H9 (cell line): Measurements from ENCODE around the gene CFAP90. TPM values are rescaled to one million over a fixed set of nuclear protein-coding genes. Genes with fewer than 3 reads are reported as not detected.

ENCODE experiments used
- DNase-seq: peaks from one replicate; pipeline ENCODE4 v3.0.0-alpha.2; 2017
- H2AFZ ChIP-seq: one replicate; pipeline ENCODE4 v1.6.1; 2013; ENCODE audit warnings: mild to moderate bottlenecking, low read length, control low read depth, moderate library complexity
- H2AK5ac ChIP-seq: 2 replicates; pipeline ENCODE4 v1.6.1; 2013; ENCODE audit warnings: low read length, control low read depth, mixed read lengths; ENCODE audit not compliant: insufficient read length
- H2BK120ac ChIP-seq: one replicate; pipeline ENCODE4 v1.6.1; 2013; ENCODE audit warnings: low read depth, mild to moderate bottlenecking, low read length, control low read depth, inconsistent platforms; ENCODE audit not compliant: poor library complexity, severe bottlenecking
- H2BK12ac ChIP-seq: 2 replicates; pipeline ENCODE4 v1.6.1; 2013; ENCODE audit warnings: low read length, control low read depth, mixed read lengths, low read depth; ENCODE audit not compliant: insufficient read length
- H2BK15ac ChIP-seq: 2 replicates; pipeline ENCODE4 v1.6.1; 2013; ENCODE audit warnings: low read depth, low read length, control low read depth
- H2BK20ac ChIP-seq: one replicate; pipeline ENCODE4 v1.6.1; 2013; ENCODE audit warnings: low read depth, mild to moderate bottlenecking, low read length, control low read depth, inconsistent platforms; ENCODE audit not compliant: poor library complexity, severe bottlenecking
- H2BK5ac ChIP-seq: 2 replicates; pipeline ENCODE4 v1.6.1; 2013; ENCODE audit warnings: low read length, control low read depth, mixed read lengths; ENCODE audit not compliant: insufficient read length
- H3K14ac ChIP-seq: 2 replicates; pipeline ENCODE4 v1.6.1; 2013; ENCODE audit warnings: low read length, control low read depth; ENCODE audit not compliant: insufficient read depth
- H3K18ac ChIP-seq: 2 replicates; pipeline ENCODE4 v1.6.1; 2013; ENCODE audit warnings: low read depth, mild to moderate bottlenecking, mixed read lengths, low read length, control low read depth; ENCODE audit not compliant: insufficient read length
- H3K23ac ChIP-seq: 2 replicates; pipeline ENCODE4 v1.6.1; 2013; ENCODE audit warnings: low read length, control low read depth, mixed read lengths, low read depth; ENCODE audit not compliant: insufficient read length
- H3K23me2 ChIP-seq: 2 replicates; pipeline ENCODE4 v1.6.1; 2013; ENCODE audit warnings: low read depth, mild to moderate bottlenecking, mixed read lengths, low read length, control low read depth; ENCODE audit not compliant: insufficient read length, poor library complexity, severe bottlenecking
- H3K27ac ChIP-seq: 2 replicates; pipeline ENCODE4 v1.5.1; 2013; ENCODE audit warnings: low read length, control low read depth, mixed read lengths, low read depth; ENCODE audit not compliant: insufficient read length
- H3K27me3 ChIP-seq: 2 replicates; pipeline ENCODE4 v1.6.1; 2013; ENCODE audit warnings: low read length, control low read depth, inconsistent platforms; ENCODE audit not compliant: insufficient read depth
- H3K4ac ChIP-seq: 2 replicates; pipeline ENCODE4 v1.6.1; 2013; ENCODE audit warnings: low read depth, mild to moderate bottlenecking, control low read depth, inconsistent platforms, low read length, moderate library complexity
- H3K4me1 ChIP-seq: 2 replicates; pipeline ENCODE4 v1.6.1; 2013; ENCODE audit warnings: low read length, control low read depth, inconsistent platforms; ENCODE audit not compliant: insufficient read depth
- H3K4me2 ChIP-seq: 2 replicates; pipeline ENCODE4 v1.6.1; 2013; ENCODE audit warnings: low read length, control low read depth, mixed read lengths; ENCODE audit not compliant: insufficient read length, insufficient read depth
- H3K56ac ChIP-seq: 2 replicates; pipeline ENCODE4 v1.6.1; 2013; ENCODE audit warnings: low read depth, mild to moderate bottlenecking, mixed read lengths, low read length, control low read depth; ENCODE audit not compliant: insufficient read length
- H3K79me1 ChIP-seq: 2 replicates; pipeline ENCODE4 v1.6.1; 2013; ENCODE audit warnings: low read depth, mild to moderate bottlenecking, moderate library complexity, low read length, control low read depth, inconsistent platforms; ENCODE audit not compliant: insufficient read depth, poor library complexity, severe bottlenecking
- H3K79me2 ChIP-seq: 2 replicates; pipeline ENCODE4 v1.6.1; 2013; ENCODE audit warnings: low read length, control low read depth, inconsistent platforms; ENCODE audit not compliant: insufficient read depth
- H3K9ac ChIP-seq: 2 replicates; pipeline ENCODE4 v1.6.1; 2013; ENCODE audit warnings: low read length, control low read depth, mixed read lengths; ENCODE audit not compliant: insufficient read length; ENCODE audit errors: extremely low read depth
- H3K9me3 ChIP-seq: one replicate; pipeline ENCODE4 v1.6.1; 2013; ENCODE audit warnings: low read depth, low read length, inconsistent platforms; ENCODE audit not compliant: control insufficient read depth
- H3T11ph ChIP-seq: one replicate; pipeline ENCODE4 v1.6.1; 2013; ENCODE audit warnings: mild to moderate bottlenecking, low read length, control low read depth, inconsistent platforms
- H4K20me1 ChIP-seq: one replicate; pipeline ENCODE4 v1.6.1; 2013; ENCODE audit not compliant: control insufficient read depth, insufficient read length, insufficient read depth
- H4K5ac ChIP-seq: 2 replicates; pipeline ENCODE4 v1.6.1; 2013; ENCODE audit warnings: low read depth, mild to moderate bottlenecking, mixed read lengths, low read length, control low read depth; ENCODE audit not compliant: insufficient read length
- H4K8ac ChIP-seq: replicated peaks from 2 replicates; pipeline ENCODE4 v1.6.1; 2013; ENCODE audit warnings: low read length, control low read depth, mixed read lengths, low read depth; ENCODE audit not compliant: insufficient read length
- H4K91ac ChIP-seq: 2 replicates; pipeline ENCODE4 v1.6.1; 2013; ENCODE audit warnings: low read depth, mild to moderate bottlenecking, moderate library complexity, mixed read lengths, low read length, control low read depth; ENCODE audit not compliant: insufficient read length
- H3K27ac Mint-ChIP-seq, 3 experiments: 2 replicates in 2 of 3; 3 replicates in 1 of 3; pipeline ENCODE4 v1.8.0; 2020 to 2021; ENCODE audit warnings: mixed read lengths in 3 of 3, mild to moderate bottlenecking in 1 of 3, moderate library complexity in 1 of 3
- H3K27me3 Mint-ChIP-seq: 2 replicates; pipeline ENCODE4 v1.8.0; 2021; ENCODE audit warnings: low read depth, mild to moderate bottlenecking, moderate library complexity, mixed read lengths
- H3K36me3 Mint-ChIP-seq, 3 experiments: 2 replicates in 2 of 3; 3 replicates in 1 of 3; pipeline ENCODE4 v1.8.0; 2020 to 2021; ENCODE audit warnings: low read depth in 3 of 3, mixed read lengths in 3 of 3; ENCODE audit not compliant: insufficient read depth in 1 of 3
- H3K4me1 Mint-ChIP-seq, 2 experiments: 2 replicates each; pipeline ENCODE4 v1.8.0; 2020; ENCODE audit warnings: mixed read lengths in 2 of 2
- H3K4me3 Mint-ChIP-seq, 2 experiments: 2 replicates in 1 of 2; 3 replicates in 1 of 2; pipeline ENCODE4 v1.8.0; 2020 to 2021; ENCODE audit warnings: mild to moderate bottlenecking in 2 of 2, mixed read lengths in 2 of 2, moderate library complexity in 1 of 2
- H3K9me3 Mint-ChIP-seq, 2 experiments: 2 replicates in 1 of 2; 3 replicates in 1 of 2; pipeline ENCODE4 v1.8.0; 2020; ENCODE audit warnings: mild to moderate bottlenecking in 2 of 2, mixed read lengths in 2 of 2, moderate library complexity in 1 of 2
- CTCF ChIP-seq: fragments of 200-600 bp; sonication (generic); conservative IDR thresholded peaks from 3 replicates; pipeline ENCODE4 v1.8.0; 2021; ENCODE audit warnings: antibody characterized with exemption, mild to moderate bottlenecking
- WGBS: extraction: QIAGEN DNeasy Blood & Tissue Kit; methylation state at CpG from one replicate; pipeline ENCODE4 v1.1.7; 2013; ENCODE audit warnings: missing lambda C conversion rate, low lambda C conversion rate, mixed read lengths; ENCODE audit not compliant: insufficient read length; ENCODE audit errors: extremely low coverage; 5-methylcytosine and 5-hydroxymethylcytosine counted together
- total RNA-seq: library from RNA; stranded (reverse); gene quantifications from 2 replicates; pipeline ENCODE4 v1.2.1, GENCODE V29; 2021

Gene CFAP90
- total RNA-seq, 1 experiment from 2014 or later = 0.44 TPM

DNA sequence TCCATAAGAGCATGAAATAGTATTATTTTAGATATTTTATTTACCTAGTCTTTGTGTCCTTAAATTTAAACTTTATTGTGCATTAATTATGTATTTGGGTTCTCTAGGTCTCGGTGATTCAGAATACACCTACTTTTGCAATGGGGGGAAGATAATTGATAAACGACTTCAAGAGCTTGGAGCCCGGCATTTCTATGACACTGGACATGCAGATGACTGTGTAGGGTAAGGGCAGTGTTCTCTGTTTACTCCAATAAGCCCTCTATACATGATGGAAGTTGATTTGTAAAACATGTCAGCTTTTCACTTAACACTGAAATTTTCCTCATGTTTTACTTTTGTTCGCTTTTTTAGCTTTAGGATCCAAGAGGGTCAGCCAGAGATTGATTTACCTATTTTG is 24.2 kb upstream of the CFAP90 start:
- peaks cover 18% of the 10 kb centered on the region for H3K79me2 ChIP-seq

More for the DNA sequence above, 24.2 kb upstream of the CFAP90 start:
- Histone ChIP-seq H4K8ac (no peak overlapping the region), H3T11ph (no peak overlapping the region), H3K14ac (no peak overlapping the region), H2AK5ac (no peak overlapping the region), H4K20me1 (no peaks in the 10 kb centered on the region), H2BK120ac (no peak overlapping the region), H4K5ac (no peak overlapping the region), H2BK5ac (no peak overlapping the region), H3K79me1 (peaks cover 4% of the 10 kb centered on the region), H2AFZ (no peak overlapping the region), H4K91ac (no peak overlapping the region), H3K4ac (no peak overlapping the region), H3K4me1 (no peaks in the 10 kb centered on the region), H3K56ac (no peak overlapping the region), H3K9ac (no peak overlapping the region), H3K4me2 (no peak overlapping the region), H3K27me3 (no peaks in the 10 kb centered on the region), H3K9me3 (no peaks in the 10 kb centered on the region), H3K18ac (no peak overlapping the region), H3K23ac (no peak overlapping the region), H2BK20ac (no peak overlapping the region), H3K27ac (no peak overlapping the region), H2BK12ac (no peak overlapping the region), H3K23me2 (no peaks in the 10 kb centered on the region), H2BK15ac (no peak overlapping the region)
- DNase-seq = no peak
- no CpG with 5 or more reads among the region's 4 CpGs for WGBS
- Mint-ChIP-seq H3K4me1 (peaks cover 6% of the 10 kb centered on the region in 2 experiments; a peak in 3 of 4 replicates), H3K4me3 (no peak overlapping the region), H3K36me3 (peaks cover 20 to 78% (median 70%) of the 10 kb centered on the region in 3 experiments), H3K27ac (no peak overlapping the region), H3K27me3 (no peaks in the 10 kb centered on the region), H3K9me3 (no peaks in the 10 kb centered on the region)
- no peak for TF ChIP-seq CTCF
